ENCODE results near the gene ARHGAP24. TPM values are rescaled to one million over a fixed set of nuclear protein-coding genes. Genes with fewer than 3 reads are reported as not detected.

ARHGAP24 gene
- total RNA-seq, 2 donors from 2014 or later, result 0.40 TPM; not detected in 1

GRCh38 chr4:85520765-85521749, 46.1 kb downstream of the ARHGAP24 start:
- Mint-ChIP-seq H3K4me3 (no peak overlapping the region), H3K36me3 (ENCODE audit: low read depth) (no peaks in the 10 kb centered on the region), H3K27ac (no peak overlapping the region), H3K27me3 (no peaks in the 10 kb centered on the region), H3K4me1 (no peaks in the 10 kb centered on the region), H3K9me3 (peaks cover 3% of the 10 kb centered on the region)
- no peak for ATAC-seq (replicated peaks)

- Mint-ChIP-seq H3K4me1 (no peaks in the 10 kb centered on the region), H3K4me3 (no peak overlapping the region), H3K27me3 (no peaks in the 10 kb centered on the region), H3K36me3 (ENCODE audit: low read depth) (no peaks in the 10 kb centered on the region), H3K9me3 (peaks cover 3% of the 10 kb centered on the region), H3K27ac (no peak overlapping the region)
- no peak for ATAC-seq (replicated peaks)
These were observed 47.3 kb downstream of the ARHGAP24 start for GRCh38 chr4:85522277-85522676.

- Mint-ChIP-seq H3K4me3 (no peak overlapping the region), H3K9me3 (peaks cover 3% of the 10 kb centered on the region), H3K27ac (no peak overlapping the region), H3K36me3 (ENCODE audit: low read depth) (no peaks in the 10 kb centered on the region), H3K27me3 (no peaks in the 10 kb centered on the region), H3K4me1 (no peaks in the 10 kb centered on the region)
- ATAC-seq (replicated peaks), result no peak
These were observed 47.9 kb downstream of the ARHGAP24 start for GRCh38 chr4:85522836-85523235.

- Mint-ChIP-seq H3K27ac (no peak overlapping the region), H3K4me3 (no peak overlapping the region), H3K9me3 (peaks cover 3% of the 10 kb centered on the region), H3K4me1 (no peaks in the 10 kb centered on the region), H3K27me3 (no peaks in the 10 kb centered on the region), H3K36me3 (ENCODE audit: low read depth) (no peaks in the 10 kb centered on the region)
- no peak for ATAC-seq (replicated peaks)
These were observed 52.9 kb downstream of the ARHGAP24 start for GRCh38 chr4:85527815-85528214.

- Mint-ChIP-seq H3K27ac (no peak overlapping the region), H3K4me3 (no peak overlapping the region), H3K4me1 (no peaks in the 10 kb centered on the region), H3K36me3 (ENCODE audit: low read depth) (no peaks in the 10 kb centered on the region), H3K9me3 (peaks cover 10% of the 10 kb centered on the region), H3K27me3 (no peaks in the 10 kb centered on the region)
- ATAC-seq (replicated peaks), result no peak
These were observed 56.8 kb downstream of the ARHGAP24 start for GRCh38 chr4:85531560-85532341.

GRCh38 chr4:85534120-85534519, 59.2 kb downstream of the ARHGAP24 start:
- Mint-ChIP-seq H3K27me3 (no peaks in the 10 kb centered on the region), H3K4me3 (no peak overlapping the region), H3K27ac (no peak overlapping the region), H3K4me1 (no peaks in the 10 kb centered on the region), H3K9me3 (peaks cover 10% of the 10 kb centered on the region), H3K36me3 (ENCODE audit: low read depth) (no peaks in the 10 kb centered on the region)
- ATAC-seq (replicated peaks), result no peak

- no peaks in the 10 kb centered on the region for H3K36me3 Mint-ChIP-seq (ENCODE audit: low read depth)
- no peaks in the 10 kb centered on the region for H3K9me3 Mint-ChIP-seq
- no peaks in the 10 kb centered on the region for H3K4me1 Mint-ChIP-seq
- no peak overlapping the region for H3K4me3 Mint-ChIP-seq
- no peak for ATAC-seq (replicated peaks)
- no peaks in the 10 kb centered on the region for H3K27me3 Mint-ChIP-seq
- no peak overlapping the region for H3K27ac Mint-ChIP-seq
These were observed 68.9 kb downstream of the ARHGAP24 start for GRCh38 chr4:85543832-85544231.

GRCh38 chr4:85544751-85545150, 69.8 kb downstream of the ARHGAP24 start:
- Mint-ChIP-seq H3K27ac (no peak overlapping the region), H3K36me3 (ENCODE audit: low read depth) (no peaks in the 10 kb centered on the region), H3K4me3 (no peak overlapping the region), H3K4me1 (no peaks in the 10 kb centered on the region), H3K9me3 (peaks cover 3% of the 10 kb centered on the region), H3K27me3 (no peaks in the 10 kb centered on the region)
- no peak for ATAC-seq (replicated peaks)

- H3K36me3 Mint-ChIP-seq (ENCODE audit: low read depth), result no peaks in the 10 kb centered on the region
- no peak for ATAC-seq (replicated peaks)
These were observed 73.2 kb downstream of the ARHGAP24 start for GRCh38 chr4:85548116-85548515.

GRCh38 chr4:85548841-85549240, 73.9 kb downstream of the ARHGAP24 start:
- Mint-ChIP-seq H3K9me3 (peaks cover 8% of the 10 kb centered on the region), H3K4me1 (no peaks in the 10 kb centered on the region), H3K36me3 (ENCODE audit: low read depth) (no peaks in the 10 kb centered on the region), H3K4me3 (no peak overlapping the region), H3K27ac (no peak overlapping the region), H3K27me3 (no peaks in the 10 kb centered on the region)
- no peak for ATAC-seq (replicated peaks)

More at GRCh38 chr4:85548116-85548515, 73.2 kb downstream of the ARHGAP24 start:
- H3K4me3 Mint-ChIP-seq, result no peak overlapping the region
- H3K4me1 Mint-ChIP-seq, result no peaks in the 10 kb centered on the region
- H3K27ac Mint-ChIP-seq, result no peak overlapping the region
- H3K27me3 Mint-ChIP-seq, result no peaks in the 10 kb centered on the region
- peaks cover 7% of the 10 kb centered on the region for H3K9me3 Mint-ChIP-seq

GRCh38 chr4:85555206-85555605, 80.3 kb downstream of the ARHGAP24 start:
- Mint-ChIP-seq H3K27ac (no peak overlapping the region), H3K4me1 (no peaks in the 10 kb centered on the region), H3K9me3 (peaks cover 12% of the 10 kb centered on the region), H3K4me3 (no peak overlapping the region), H3K27me3 (no peaks in the 10 kb centered on the region), H3K36me3 (ENCODE audit: low read depth) (no peaks in the 10 kb centered on the region)
- ATAC-seq (replicated peaks), result no peak

GRCh38 chr4:85556283-85556682, 81.3 kb downstream of the ARHGAP24 start:
- Mint-ChIP-seq H3K27me3 (no peaks in the 10 kb centered on the region), H3K36me3 (ENCODE audit: low read depth) (no peaks in the 10 kb centered on the region), H3K4me3 (no peak overlapping the region), H3K27ac (no peak overlapping the region), H3K4me1 (no peaks in the 10 kb centered on the region), H3K9me3 (peaks cover 16% of the 10 kb centered on the region)
- ATAC-seq (replicated peaks), result no peak

GRCh38 chr4:85557016-85557901, 82.3 kb downstream of the ARHGAP24 start:
- Mint-ChIP-seq H3K27me3 (no peaks in the 10 kb centered on the region), H3K4me3 (no peak overlapping the region)

More at GRCh38 chr4:85557016-85557901, 82.3 kb downstream of the ARHGAP24 start:
- no peak overlapping the region for H3K27ac Mint-ChIP-seq
- no peaks in the 10 kb centered on the region for H3K4me1 Mint-ChIP-seq
- no peaks in the 10 kb centered on the region for H3K36me3 Mint-ChIP-seq (ENCODE audit: low read depth)
- peak; percentile 38 for ATAC-seq (replicated peaks)
- peaks cover 12% of the 10 kb centered on the region for H3K9me3 Mint-ChIP-seq
